ENCODE measurements around the gene TMEM131L. TPM values are rescaled to one million over a fixed set of nuclear protein-coding genes. Genes with fewer than 3 reads are reported as not detected.
A peak's percentile ranks its signal among the peaks of the same experiment; 100 is the strongest.

Gene TMEM131L
- total RNA-seq, 2 donors from 2014 or later, result 4.8 to 6.2 TPM

GRCh38 chr4:153499005-153499404, 32.8 kb downstream of the TMEM131L start:
- Histone ChIP-seq H3K36me3 (no peaks in the 10 kb centered on the region), H3K9ac (ENCODE audit: low read depth in 2 of 2, low read length in 2 of 2) (no peak overlapping the region), H3K9me3 (no peaks in the 10 kb centered on the region), H3K4me1 (no peaks in the 10 kb centered on the region), H3K27ac (peak overlapping the region; percentile 24), H3K4me3 (no peak overlapping the region), H3K27me3 (no peaks in the 10 kb centered on the region)
- no peak for TF ChIP-seq CTCF (IDR thresholded peaks at IDR 0.05)
- DNase-seq, result no peak
- intact Hi-C loops (cut with DNase I), result no loop called here

- H3K27ac ChIP-seq, result no peak overlapping the region
Measured at GRCh38 chr4:153501578-153501977, 35.4 kb downstream of the TMEM131L start.

GRCh38 chr4:153502584-153502983, 36.4 kb downstream of the TMEM131L start:
- H3K9ac ChIP-seq (ENCODE audit: low read depth in 2 of 2, low read length in 2 of 2), result no peak overlapping the region
- no peak overlapping the region for H3K4me3 ChIP-seq
- no peaks in the 10 kb centered on the region for H3K36me3 ChIP-seq
- H3K27ac ChIP-seq, result no peak overlapping the region
- intact Hi-C loops (cut with DNase I), result no loop called here
- H3K27me3 ChIP-seq, result no peaks in the 10 kb centered on the region
- H3K9me3 ChIP-seq, result no peaks in the 10 kb centered on the region
- no peaks in the 10 kb centered on the region for H3K4me1 ChIP-seq
- TF ChIP-seq CTCF (IDR thresholded peaks at IDR 0.05), result no peak
- DNase-seq, result no peak

More at GRCh38 chr4:153501578-153501977, 35.4 kb downstream of the TMEM131L start:
- Histone ChIP-seq H3K36me3 (no peaks in the 10 kb centered on the region), H3K27me3 (no peaks in the 10 kb centered on the region), H3K4me1 (no peaks in the 10 kb centered on the region), H3K9me3 (no peaks in the 10 kb centered on the region), H3K4me3 (no peak overlapping the region), H3K9ac (ENCODE audit: low read depth in 2 of 2, low read length in 2 of 2) (no peak overlapping the region)
- DNase-seq, result no peak
- TF ChIP-seq CTCF (IDR thresholded peaks at IDR 0.05), result no peak
- intact Hi-C loops (cut with DNase I), result no loop called here

- DNase-seq, result no peak
- no peak overlapping the region for H3K9ac ChIP-seq (ENCODE audit: low read depth in 2 of 2, low read length in 2 of 2)
Measured at GRCh38 chr4:153506341-153507309, 40.5 kb downstream of the TMEM131L start.

More at GRCh38 chr4:153506341-153507309, 40.5 kb downstream of the TMEM131L start:
- H3K27ac ChIP-seq, result no peak overlapping the region
- no peak for TF ChIP-seq CTCF (IDR thresholded peaks at IDR 0.05)
- no peaks in the 10 kb centered on the region for H3K9me3 ChIP-seq
- intact Hi-C loops (cut with DNase I), result no loop called here
- H3K4me3 ChIP-seq, result no peak overlapping the region
- no peaks in the 10 kb centered on the region for H3K27me3 ChIP-seq
- peaks cover 3% of the 10 kb centered on the region for H3K4me1 ChIP-seq
- no peaks in the 10 kb centered on the region for H3K36me3 ChIP-seq
